ENCODE measurements around the gene JPH2.

DNA sequence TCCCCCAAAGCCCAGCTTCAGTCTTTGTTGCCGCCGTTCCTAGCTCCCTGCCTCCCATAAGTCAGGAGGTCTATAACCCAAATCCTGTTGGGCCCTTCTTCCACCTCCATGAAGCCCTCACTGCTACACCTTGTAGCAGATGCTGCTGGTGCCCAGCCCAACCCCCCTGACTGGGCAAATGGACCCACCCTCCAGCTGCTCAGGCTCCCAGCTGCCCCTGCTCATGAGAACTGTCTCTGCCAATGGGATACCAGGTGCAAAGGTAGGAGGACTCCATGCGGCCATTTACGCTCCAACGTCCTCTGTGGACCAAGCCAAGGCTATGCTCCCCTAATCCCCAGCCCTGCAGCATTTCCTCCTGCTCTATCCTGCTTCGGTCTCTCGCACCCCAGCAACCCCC lies 71.8 kb downstream of the JPH2 start:
- TF ChIP-seq, protein P1, sequence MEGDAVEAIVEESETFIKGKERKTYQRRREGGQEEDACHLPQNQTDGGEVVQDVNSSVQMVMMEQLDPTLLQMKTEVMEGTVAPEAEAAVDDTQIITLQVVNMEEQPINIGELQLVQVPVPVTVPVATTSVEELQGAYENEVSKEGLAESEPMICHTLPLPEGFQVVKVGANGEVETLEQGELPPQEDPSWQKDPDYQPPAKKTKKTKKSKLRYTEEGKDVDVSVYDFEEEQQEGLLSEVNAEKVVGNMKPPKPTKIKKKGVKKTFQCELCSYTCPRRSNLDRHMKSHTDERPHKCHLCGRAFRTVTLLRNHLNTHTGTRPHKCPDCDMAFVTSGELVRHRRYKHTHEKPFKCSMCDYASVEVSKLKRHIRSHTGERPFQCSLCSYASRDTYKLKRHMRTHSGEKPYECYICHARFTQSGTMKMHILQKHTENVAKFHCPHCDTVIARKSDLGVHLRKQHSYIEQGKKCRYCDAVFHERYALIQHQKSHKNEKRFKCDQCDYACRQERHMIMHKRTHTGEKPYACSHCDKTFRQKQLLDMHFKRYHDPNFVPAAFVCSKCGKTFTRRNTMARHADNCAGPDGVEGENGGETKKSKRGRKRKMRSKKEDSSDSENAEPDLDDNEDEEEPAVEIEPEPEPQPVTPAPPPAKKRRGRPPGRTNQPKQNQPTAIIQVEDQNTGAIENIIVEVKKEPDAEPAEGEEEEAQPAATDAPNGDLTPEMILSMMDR (IDR thresholded peaks at IDR 0.05) = no peak
- TF ChIP-seq POLR2AphosphoS5 (IDR thresholded peaks at IDR 0.05) (no peak), POLR2A (IDR thresholded peaks at IDR 0.05) (no peak)
